ENCODE data around the gene HHAT.

The HHAT gene

DNA sequence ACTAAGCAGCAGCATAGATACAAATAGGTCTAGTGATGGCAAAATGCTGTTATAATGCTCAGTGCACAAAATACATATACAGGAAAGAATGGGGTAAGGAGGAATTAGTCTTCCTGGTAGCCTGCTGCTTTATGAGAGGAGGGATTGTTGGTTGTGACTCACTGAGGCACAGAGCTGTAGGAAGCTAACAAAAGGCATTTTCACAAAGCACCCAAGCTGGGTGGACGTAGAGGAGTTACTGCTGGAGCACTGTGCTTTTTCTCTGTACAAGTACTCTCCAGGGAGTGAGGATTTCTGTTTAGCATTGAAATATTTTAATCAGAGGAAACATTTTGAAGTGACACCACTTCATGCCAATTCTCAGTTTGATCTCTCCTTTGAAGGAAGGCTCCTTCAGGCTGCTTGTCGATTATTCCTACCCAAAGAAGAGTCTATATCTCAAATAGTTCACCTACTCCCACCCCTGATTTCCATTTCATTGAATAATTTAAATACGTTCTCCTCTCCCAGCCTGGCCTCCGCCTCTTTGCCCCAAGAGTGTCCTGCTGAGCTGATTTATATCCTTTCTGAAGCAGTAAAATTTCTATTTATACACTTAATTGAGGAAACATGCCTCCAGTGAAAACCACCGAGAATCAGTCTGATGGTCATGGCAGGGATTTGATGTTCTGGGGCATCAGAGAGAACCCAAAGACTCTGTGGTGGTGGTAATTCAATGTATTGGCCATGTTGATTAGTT lies 271.9 kb downstream of the HHAT start:
- DNase-seq (ENCODE audit: low read depth): no peak

GRCh38 chr1:210603123-210603522 lies 274.4 kb downstream of the HHAT start:
- no peak for DNase-seq (ENCODE audit: low read depth)

- no peak for DNase-seq (ENCODE audit: low read depth)
These were observed 276.4 kb downstream of the HHAT start for GRCh38 chr1:210605099-210605498.

DNA sequence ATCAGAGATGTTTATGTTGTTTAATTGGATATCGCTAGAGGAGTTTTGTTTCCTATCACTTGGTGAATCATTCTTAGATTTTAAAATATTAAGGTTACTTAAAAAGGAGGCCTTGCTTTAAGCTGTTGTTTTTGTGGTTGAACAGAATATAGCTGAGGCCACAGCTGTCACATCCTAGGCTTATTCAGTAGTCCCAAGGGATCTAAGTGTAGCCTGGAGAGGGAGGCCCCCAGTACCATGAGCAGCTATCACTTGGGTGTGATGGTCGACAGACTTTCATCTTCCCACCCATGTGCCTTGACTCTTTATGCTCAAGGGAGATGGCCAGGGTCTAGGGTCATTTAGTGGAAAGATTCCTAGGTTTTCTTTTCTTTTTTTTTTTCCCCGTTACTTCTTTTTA lies 278.7 kb downstream of the HHAT start:
- no peak for DNase-seq (ENCODE audit: low read depth)

GRCh38 chr1:210608767-210609166 lies 280.1 kb downstream of the HHAT start:
- DNase-seq (ENCODE audit: low read depth): no peak

GRCh38 chr1:210616356-210616755 lies 287.7 kb downstream of the HHAT start:
- DNase-seq (ENCODE audit: low read depth): no peak

DNA sequence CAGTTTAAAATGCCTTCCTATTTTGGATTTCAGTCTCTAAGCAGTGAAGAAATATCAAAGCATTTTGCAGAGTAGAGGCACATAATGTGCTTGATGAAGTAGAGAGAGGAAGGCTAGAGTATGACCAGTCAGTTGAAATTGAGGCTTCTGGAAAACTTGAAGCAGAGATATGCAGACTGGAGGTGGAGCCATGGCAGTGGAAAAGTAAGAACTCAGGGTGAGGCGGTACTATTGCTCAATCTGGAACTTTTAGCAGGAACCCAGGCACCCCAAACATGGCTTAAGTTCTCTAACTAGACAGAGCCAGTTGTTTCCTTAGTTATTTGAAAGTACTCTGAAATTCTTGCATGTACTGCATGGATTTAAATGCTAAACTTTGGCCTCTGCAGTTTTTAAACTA lies 288.6 kb downstream of the HHAT start:
- DNase-seq (ENCODE audit: low read depth): no peak

- no peak for DNase-seq (ENCODE audit: low read depth)
These were observed 289.7 kb downstream of the HHAT start for GRCh38 chr1:210618369-210618768.

DNA sequence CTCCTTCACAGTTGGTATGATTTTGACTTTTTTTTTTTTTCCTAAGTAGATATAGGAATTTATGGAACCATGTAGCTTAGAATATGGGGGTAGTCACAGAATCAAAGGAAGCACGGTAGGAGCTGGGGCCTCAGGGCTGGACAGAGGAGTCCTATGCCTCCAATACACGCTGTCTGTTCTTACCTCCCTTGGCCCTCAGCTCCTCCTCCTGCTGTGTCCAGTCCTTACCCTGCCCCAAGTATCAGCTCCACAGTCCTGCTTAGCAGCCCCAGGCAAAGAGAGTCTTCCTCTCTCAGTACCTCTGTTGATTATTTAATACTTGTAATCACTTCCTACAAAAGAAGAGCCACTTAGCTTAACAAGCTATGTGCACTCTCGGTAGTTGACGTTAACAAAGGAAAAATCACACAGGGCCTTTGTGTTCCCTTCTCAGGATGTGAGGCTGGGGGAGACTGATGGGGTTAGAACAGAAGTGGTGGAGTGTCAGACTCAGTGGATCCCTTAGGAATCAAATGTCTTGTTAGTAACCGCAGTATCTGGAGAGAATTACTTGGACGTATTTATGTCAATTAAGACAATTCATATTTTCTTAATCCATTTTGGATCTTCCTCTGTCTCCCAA lies 292.3 kb downstream of the HHAT start:
- no peak for DNase-seq (ENCODE audit: low read depth)

DNA sequence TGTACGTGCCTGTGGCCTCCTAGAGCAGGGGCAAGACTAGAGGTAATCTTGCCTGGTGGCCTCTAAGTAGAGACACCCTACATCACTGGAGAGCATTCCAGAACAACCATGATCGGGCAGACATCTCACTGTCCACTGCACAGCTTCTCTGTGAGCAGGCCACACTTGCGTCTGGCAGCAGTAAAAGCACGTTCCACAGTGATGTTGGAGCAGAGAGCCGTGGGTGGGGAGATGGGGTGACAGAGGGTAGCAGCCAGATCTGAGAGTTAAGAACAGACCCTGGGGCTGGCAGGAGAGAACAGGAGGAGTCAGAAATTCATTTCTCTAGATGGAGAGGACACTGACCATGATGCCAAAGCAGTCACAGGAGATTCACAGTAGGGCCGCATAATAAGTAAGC lies 293.0 kb downstream of the HHAT start:
- DNase-seq (ENCODE audit: low read depth): no peak

- no peak for DNase-seq (ENCODE audit: low read depth)
These were observed 296.0 kb downstream of the HHAT start for GRCh38 chr1:210624722-210625121.

DNA sequence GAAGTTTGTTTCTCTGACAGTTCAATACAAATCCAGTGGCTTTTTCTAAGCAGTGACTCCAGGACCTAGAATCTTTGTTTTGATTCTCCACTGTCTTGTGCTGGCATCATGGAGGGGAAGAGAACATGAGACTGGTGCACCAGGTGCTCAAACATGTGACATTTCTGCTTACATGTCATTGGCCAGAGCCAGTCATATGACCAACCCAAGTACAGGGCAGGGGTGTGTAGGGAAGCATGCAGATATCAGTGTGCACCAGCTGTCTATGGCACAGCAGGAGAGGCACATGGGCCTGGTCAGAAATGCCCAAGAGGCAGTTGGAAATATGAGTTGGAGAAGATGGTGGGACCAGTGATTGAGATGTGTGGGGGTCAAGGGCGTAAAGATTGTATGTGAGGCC lies 297.0 kb downstream of the HHAT start:
- no peak for DNase-seq (ENCODE audit: low read depth)

DNA sequence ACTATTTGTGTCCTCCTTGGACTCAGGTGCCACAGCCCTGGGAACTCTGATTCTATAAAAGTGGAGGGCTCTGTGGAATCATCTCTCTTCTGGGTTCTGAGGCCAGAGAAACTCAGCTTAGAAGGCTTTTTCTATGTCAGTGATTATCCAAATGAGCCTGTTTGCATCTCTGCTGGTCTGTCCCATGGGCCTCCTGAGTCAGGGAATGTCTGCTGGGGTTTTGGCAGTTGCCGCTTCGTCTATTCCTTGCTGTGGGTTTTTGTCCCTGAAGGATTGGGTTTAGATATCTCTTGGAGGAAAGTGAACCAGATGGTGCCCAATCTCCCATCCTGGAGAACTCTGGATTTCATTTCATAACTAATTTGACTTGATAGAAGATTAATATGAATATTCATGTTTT lies 297.6 kb downstream of the HHAT start:
- no peak for DNase-seq (ENCODE audit: low read depth)

GRCh38 chr1:210627755-210628154 lies 299.1 kb downstream of the HHAT start:
- no peak for DNase-seq (ENCODE audit: low read depth)

- no peak for DNase-seq (ENCODE audit: low read depth)
These were observed 300.6 kb downstream of the HHAT start for GRCh38 chr1:210629276-210629675.

DNA sequence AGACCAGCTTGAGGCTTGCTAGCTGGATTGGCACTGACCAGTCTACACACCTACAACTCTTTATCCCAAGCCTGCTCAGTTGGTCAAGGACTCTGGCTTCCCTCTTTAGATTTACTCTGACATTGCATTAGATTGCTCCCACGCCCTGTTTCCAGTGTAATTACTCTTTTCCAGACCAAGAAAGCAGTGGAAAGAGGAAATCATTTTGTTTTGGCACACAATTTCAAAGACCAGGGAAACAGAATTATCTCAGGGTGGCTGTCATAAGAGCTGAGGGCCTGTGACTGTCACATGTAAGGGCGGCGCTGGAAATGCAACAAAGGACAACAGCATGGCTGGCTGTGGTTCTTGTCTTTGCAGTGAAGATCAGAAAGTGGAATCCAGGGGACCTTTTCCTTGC lies 302.7 kb downstream of the HHAT start:
- DNase-seq (ENCODE audit: low read depth): no peak

- DNase-seq (ENCODE audit: low read depth): no peak
These were observed 304.4 kb downstream of the HHAT start for GRCh38 chr1:210633140-210633539.

- DNase-seq (ENCODE audit: low read depth): no peak
These were observed 304.9 kb downstream of the HHAT start for GRCh38 chr1:210633636-210634035.

- no peak for DNase-seq (ENCODE audit: low read depth)
These were observed 306.4 kb downstream of the HHAT start for GRCh38 chr1:210635108-210635507.

DNA sequence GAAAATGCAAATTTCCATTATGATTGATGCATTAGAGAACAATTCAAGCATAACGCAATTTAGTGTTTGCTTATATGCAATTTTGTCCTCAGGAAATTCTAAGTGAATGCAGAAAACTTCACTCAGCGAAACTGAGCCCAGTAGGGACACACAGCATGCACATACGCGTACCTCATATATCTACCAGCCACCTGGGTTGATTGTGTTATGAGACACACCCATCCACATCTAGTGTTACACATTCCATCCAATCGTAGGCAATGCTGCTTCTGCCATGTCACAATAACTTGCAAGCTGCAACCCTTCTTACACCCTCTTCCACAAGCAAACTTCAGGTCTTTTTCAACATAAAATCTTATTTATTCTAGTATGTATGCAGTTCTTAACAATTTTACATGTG lies 312.9 kb downstream of the HHAT start:
- DNase-seq (ENCODE audit: low read depth): no peak

- no peak for DNase-seq (ENCODE audit: low read depth)
These were observed 317.0 kb downstream of the HHAT start for GRCh38 chr1:210645582-210646257.

- DNase-seq (ENCODE audit: low read depth): no peak
These were observed 317.5 kb downstream of the HHAT start for GRCh38 chr1:210646258-210646616.
